ENCODE measurements around the gene GAB1. TPM values are rescaled to one million over a fixed set of nuclear protein-coding genes. Genes with fewer than 3 reads are reported as not detected.

The GAB1 gene
- total and polyA plus RNA-seq, 7 donors: 10.0 to 71.6 (median 44.1) TPM

DNA sequence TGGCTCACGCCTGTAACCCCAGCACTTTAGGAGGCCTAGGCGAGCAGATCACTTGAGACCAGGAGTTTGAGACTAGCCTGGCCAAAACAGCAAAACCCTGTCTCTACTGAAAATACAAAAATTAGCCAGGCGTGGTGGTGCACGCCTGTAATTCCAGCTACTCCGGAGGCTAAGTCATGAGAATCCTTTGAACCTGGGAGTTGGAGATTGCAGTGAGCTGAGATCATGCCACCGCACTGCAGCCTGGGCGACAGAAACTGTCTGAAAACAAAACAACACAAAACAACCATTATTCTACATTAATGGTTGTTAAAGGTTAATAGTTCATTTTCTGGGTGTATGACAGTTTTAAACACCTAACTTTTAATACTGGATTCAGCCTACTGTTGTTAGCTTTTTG lies 175.2 kb downstream of the GAB1 start:
- peaks cover 0 to 25% (median 22%) of the 10 kb centered on the region in 4 donors for H3K4me1 ChIP-seq
- intact Hi-C loops (cut with DNase I): loop anchor here (2.0 kb wide), 1 partner anchor 175 kb away; the partner anchor contains the start of gene GAB1
- TF ChIP-seq, protein P1, sequence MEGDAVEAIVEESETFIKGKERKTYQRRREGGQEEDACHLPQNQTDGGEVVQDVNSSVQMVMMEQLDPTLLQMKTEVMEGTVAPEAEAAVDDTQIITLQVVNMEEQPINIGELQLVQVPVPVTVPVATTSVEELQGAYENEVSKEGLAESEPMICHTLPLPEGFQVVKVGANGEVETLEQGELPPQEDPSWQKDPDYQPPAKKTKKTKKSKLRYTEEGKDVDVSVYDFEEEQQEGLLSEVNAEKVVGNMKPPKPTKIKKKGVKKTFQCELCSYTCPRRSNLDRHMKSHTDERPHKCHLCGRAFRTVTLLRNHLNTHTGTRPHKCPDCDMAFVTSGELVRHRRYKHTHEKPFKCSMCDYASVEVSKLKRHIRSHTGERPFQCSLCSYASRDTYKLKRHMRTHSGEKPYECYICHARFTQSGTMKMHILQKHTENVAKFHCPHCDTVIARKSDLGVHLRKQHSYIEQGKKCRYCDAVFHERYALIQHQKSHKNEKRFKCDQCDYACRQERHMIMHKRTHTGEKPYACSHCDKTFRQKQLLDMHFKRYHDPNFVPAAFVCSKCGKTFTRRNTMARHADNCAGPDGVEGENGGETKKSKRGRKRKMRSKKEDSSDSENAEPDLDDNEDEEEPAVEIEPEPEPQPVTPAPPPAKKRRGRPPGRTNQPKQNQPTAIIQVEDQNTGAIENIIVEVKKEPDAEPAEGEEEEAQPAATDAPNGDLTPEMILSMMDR (IDR thresholded peaks at IDR 0.05): no peak
- TF ChIP-seq POLR2AphosphoS5 (IDR thresholded peaks at IDR 0.05) (no peak), EP300 (IDR thresholded peaks at IDR 0.05) (no peak), POLR2A (IDR thresholded peaks at IDR 0.05) (no peak)
- H3K36me3 ChIP-seq: no peaks in the 10 kb centered on the region
- no peaks in the 10 kb centered on the region for H3K9me3 ChIP-seq
- DNase-seq: no peak
- H3K27me3 ChIP-seq: no peaks in the 10 kb centered on the region
- 92 to 96% methylated on average over 7 of the region's 7 CpGs for WGBS, 2 donors
- no peak overlapping the region for H3K27ac ChIP-seq
- H3K4me3 ChIP-seq: no peak overlapping the region

DNA sequence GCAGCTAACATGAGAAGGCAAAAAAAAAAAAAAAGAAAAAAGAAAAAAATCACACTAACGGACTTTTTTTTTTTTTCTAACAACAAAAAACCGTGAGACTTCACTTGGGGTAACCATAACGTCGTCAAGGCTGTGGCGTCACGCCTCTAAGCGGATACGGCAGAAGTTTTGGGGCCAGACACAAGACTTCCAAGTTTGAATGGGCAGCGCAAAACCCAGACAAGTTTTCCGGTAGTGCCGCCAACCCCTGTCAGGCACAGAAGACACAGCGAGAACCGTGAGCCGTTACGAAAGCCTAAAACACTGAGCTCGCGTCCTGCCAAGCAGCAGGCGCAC lies 176.3 kb downstream of the GAB1 start:
- no peaks in the 10 kb centered on the region for H3K9me3 ChIP-seq
- WGBS, 2 donors: 0% methylated on average over 18 of the region's 18 CpGs
- no peak for DNase-seq
- H3K27ac ChIP-seq: peak overlapping the region; percentile 96 to 100 (median 98)
- H3K36me3 ChIP-seq: peaks cover 0 to 7% (median 0%) of the 10 kb centered on the region in 4 donors
- no peak for TF ChIP-seq EP300 (IDR thresholded peaks at IDR 0.05)
- TF ChIP-seq POLR2AphosphoS5 (IDR thresholded peaks at IDR 0.05): no peak
- no peak for TF ChIP-seq POLR2A (IDR thresholded peaks at IDR 0.05)
- no peaks in the 10 kb centered on the region for H3K27me3 ChIP-seq
- intact Hi-C loops (cut with DNase I): loop anchor here (2.0 kb wide), 1 partner anchor 176 kb away; the partner anchor contains the start of gene GAB1
- peak overlapping the region; percentile 81 to 98 (median 94) for H3K4me3 ChIP-seq
- peaks cover 0 to 35% (median 31%) of the 10 kb centered on the region in 4 donors for H3K4me1 ChIP-seq

DNA sequence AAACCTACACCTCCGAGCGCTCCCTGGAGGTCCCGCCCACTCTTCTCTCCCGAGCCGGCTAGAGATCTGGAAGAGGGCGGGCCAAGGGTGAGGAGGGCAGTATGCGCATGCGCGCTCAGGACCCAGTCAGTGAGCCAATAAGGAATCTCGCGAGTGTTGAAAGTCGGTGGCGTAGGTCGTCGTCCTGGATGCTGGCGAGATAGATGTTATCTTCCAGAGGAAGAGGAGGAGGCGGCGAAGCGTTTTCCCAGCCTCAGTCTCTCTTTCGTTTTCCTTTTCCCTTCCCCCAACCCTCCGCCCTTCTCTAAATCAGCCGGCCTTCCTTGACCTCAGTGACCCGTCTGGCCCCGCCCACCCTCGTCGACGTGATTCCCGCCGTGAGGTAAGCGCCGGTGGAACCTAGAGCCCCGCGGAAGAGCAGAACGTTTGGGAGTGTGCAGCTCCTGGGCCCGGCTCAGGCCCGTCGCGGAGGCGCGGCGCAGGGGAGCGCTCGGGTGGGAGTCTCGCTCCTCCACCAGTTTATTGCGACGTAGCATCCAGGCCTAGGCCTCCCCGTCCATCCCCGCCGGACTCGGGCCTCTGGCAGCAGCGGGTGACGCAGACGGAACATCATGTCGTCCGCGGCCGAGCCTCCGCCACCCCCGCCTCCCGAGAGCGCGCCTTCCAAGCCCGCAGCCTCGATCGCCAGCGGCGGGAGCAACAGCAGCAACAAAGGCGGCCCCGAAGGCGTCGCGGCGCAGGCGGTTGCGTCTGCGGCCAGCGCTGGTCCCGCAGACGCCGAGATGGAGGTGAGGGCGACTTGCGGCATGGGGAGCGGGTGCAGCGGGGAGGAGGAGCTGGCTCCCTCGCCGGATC lies 176.9 kb downstream of the GAB1 start, which contains the start of gene SMARCA5:
Gene SMARCA5, plus strand, starts transcription at position 389 of the 855 bp plus-strand sequence. Its CDS starts 223 bp downstream, at position 612.
- TF ChIP-seq EP300 (IDR thresholded peaks at IDR 0.05) (no peak), POLR2A (IDR thresholded peaks at IDR 0.05) (peak; percentile 93 to 94), POLR2AphosphoS5 (IDR thresholded peaks at IDR 0.05) (peak; percentile 96 to 98 (median 97))
- TF ChIP-seq, protein P1 (IDR thresholded peaks at IDR 0.05): no peak

GRCh38 chr4:143514169-143514495 lies 177.5 kb downstream of the GAB1 start:
- Histone ChIP-seq H3K9me3 (no peaks in the 10 kb centered on the region), H3K27ac (peak overlapping the region; percentile 96 to 100 (median 98)), H3K27me3 (no peaks in the 10 kb centered on the region), H3K36me3 (peaks cover 0 to 18% (median 0%) of the 10 kb centered on the region in 4 donors), H3K4me3 (peak overlapping the region; percentile 81 to 98 (median 94)), H3K4me1 (peaks cover 0 to 45% (median 36%) of the 10 kb centered on the region in 4 donors)
- intact Hi-C loops (cut with DNase I): no loop called here
- TF ChIP-seq POLR2AphosphoS5 (IDR thresholded peaks at IDR 0.05): no peak
- no peak for TF ChIP-seq POLR2A (IDR thresholded peaks at IDR 0.05)
- no peak for DNase-seq
- WGBS, 2 donors: 0% methylated on average over 13 of the region's 13 CpGs

More for the DNA sequence above, 176.9 kb downstream of the GAB1 start, which contains the start of gene SMARCA5:
- Histone ChIP-seq H3K4me3 (peak within 1 kb of the TSS; percentile 81 to 98 (median 94)), H3K27ac (peak within 1 kb of the TSS; percentile 96 to 100 (median 98)), H3K9me3 (no peaks in the 10 kb centered on the region), H3K36me3 (peaks cover 0 to 12% (median 0%) of the 10 kb centered on the region in 4 donors), H3K4me1 (peaks cover 0 to 40% (median 35%) of the 10 kb centered on the region in 4 donors), H3K27me3 (no peaks in the 10 kb centered on the region)
- WGBS, 2 donors: 0% methylated on average over 86 of the region's 86 CpGs
- intact Hi-C loops (cut with DNase I): loop anchor here (2.0 kb wide), 1 partner anchor 177 kb away; the partner anchor contains the start of gene GAB1
- peak; percentile 99 for DNase-seq

- Histone ChIP-seq H3K4me1 (peaks cover 0 to 48% (median 37%) of the 10 kb centered on the region in 4 donors), H3K9me3 (no peaks in the 10 kb centered on the region), H3K27me3 (no peaks in the 10 kb centered on the region), H3K36me3 (peaks cover 0 to 21% (median 0%) of the 10 kb centered on the region in 4 donors), H3K27ac (peak overlapping the region; percentile 96 to 100 (median 98)), H3K4me3 (peak overlapping the region; percentile 81 to 98 (median 94))
- intact Hi-C loops (cut with DNase I): no loop called here
- peak; percentile 81 for DNase-seq
- WGBS, 2 donors: 1% methylated on average over 18 of the region's 18 CpGs
- peak in 3 of 4 donors; percentile 12 to 40 (median 26) for TF ChIP-seq POLR2AphosphoS5 (IDR thresholded peaks at IDR 0.05)
- TF ChIP-seq POLR2A (IDR thresholded peaks at IDR 0.05): peak in 1 of 2 donors; percentile 8
- TF ChIP-seq, protein P1 (IDR thresholded peaks at IDR 0.05): no peak
- TF ChIP-seq EP300 (IDR thresholded peaks at IDR 0.05): no peak
These were observed 177.8 kb downstream of the GAB1 start for GRCh38 chr4:143514497-143514896.
